Umbilical cord (tissue), 2 donors: ENCODE measurements around the gene TOLLIP. TPM values are rescaled to one million over a fixed set of nuclear protein-coding genes. Genes with fewer than 3 reads are reported as not detected.
A peak's percentile ranks its signal among the peaks of the same experiment; 100 is the strongest.

ENCODE experiments used
- DNase-seq: peaks from one replicate; pipeline ENCODE4 v3.0.0-alpha.2; 2015; ENCODE audit warnings: low spot score
- total RNA-seq: library from RNA; depleted of rRNA; stranded (reverse); fragments of >200 nt; gene quantifications from one replicate; pipeline ENCODE4 v1.2.3, GENCODE V29; 2014; ENCODE audit warnings: low replicate concordance; ENCODE audit not compliant: insufficient read depth

The TOLLIP gene
- total RNA-seq, 1 donor from 2014 or later = 16.9 TPM

GRCh38 chr11:1299621-1300020 is 9.8 kb downstream of the TOLLIP start:
- DNase-seq = no peak

- peak; percentile 92 for DNase-seq
These were observed 10.5 kb downstream of the TOLLIP start for GRCh38 chr11:1298695-1299492.

- DNase-seq = no peak
These were observed 11.6 kb downstream of the TOLLIP start for GRCh38 chr11:1297576-1298473.

GRCh38 chr11:1297011-1297575 is 12.3 kb downstream of the TOLLIP start:
- no peak for DNase-seq

GRCh38 chr11:1296287-1296686 is 13.1 kb downstream of the TOLLIP start:
- DNase-seq = no peak

GRCh38 chr11:1295591-1295990 is 13.8 kb downstream of the TOLLIP start:
- DNase-seq = no peak

- DNase-seq = no peak
These were observed 14.3 kb downstream of the TOLLIP start for GRCh38 chr11:1295086-1295485.

GRCh38 chr11:1293619-1294015 is 15.8 kb downstream of the TOLLIP start:
- DNase-seq = no peak

- no peak for DNase-seq
These were observed 16.5 kb downstream of the TOLLIP start for GRCh38 chr11:1292644-1293618.

- DNase-seq = no peak
These were observed 17.3 kb downstream of the TOLLIP start for GRCh38 chr11:1292018-1292643.

- no peak for DNase-seq
These were observed 18.0 kb downstream of the TOLLIP start for GRCh38 chr11:1291295-1292017.

- no peak for DNase-seq
These were observed 19.1 kb downstream of the TOLLIP start for GRCh38 chr11:1290052-1291040.

GRCh38 chr11:1289211-1289935 is 20.1 kb downstream of the TOLLIP start:
- no peak for DNase-seq

- DNase-seq = no peak
These were observed 20.8 kb downstream of the TOLLIP start for GRCh38 chr11:1288426-1289151.

GRCh38 chr11:1287928-1288327 is 21.5 kb downstream of the TOLLIP start:
- no peak for DNase-seq

GRCh38 chr11:1285876-1286275 is 23.6 kb downstream of the TOLLIP start:
- no peak for DNase-seq

GRCh38 chr11:1285316-1285744 is 24.1 kb downstream of the TOLLIP start:
- no peak for DNase-seq
